HG03097 (cell line): ENCODE data around the gene IGSF9.

Source experiments
- ATAC-seq: cut with Tn5 transposase; IDR thresholded peaks from one replicate; pipeline ENCODE4 v1.9.1; 2021; ENCODE audit not compliant: unreplicated experiment, low FRiP score

IGSF9 gene

GRCh38 chr1:159977364-159978106 lies 32.1 kb upstream of the IGSF9 start:
- ATAC-seq, result no peak

GRCh38 chr1:159974350-159974965 lies 29.0 kb upstream of the IGSF9 start:
- no peak for ATAC-seq

DNA sequence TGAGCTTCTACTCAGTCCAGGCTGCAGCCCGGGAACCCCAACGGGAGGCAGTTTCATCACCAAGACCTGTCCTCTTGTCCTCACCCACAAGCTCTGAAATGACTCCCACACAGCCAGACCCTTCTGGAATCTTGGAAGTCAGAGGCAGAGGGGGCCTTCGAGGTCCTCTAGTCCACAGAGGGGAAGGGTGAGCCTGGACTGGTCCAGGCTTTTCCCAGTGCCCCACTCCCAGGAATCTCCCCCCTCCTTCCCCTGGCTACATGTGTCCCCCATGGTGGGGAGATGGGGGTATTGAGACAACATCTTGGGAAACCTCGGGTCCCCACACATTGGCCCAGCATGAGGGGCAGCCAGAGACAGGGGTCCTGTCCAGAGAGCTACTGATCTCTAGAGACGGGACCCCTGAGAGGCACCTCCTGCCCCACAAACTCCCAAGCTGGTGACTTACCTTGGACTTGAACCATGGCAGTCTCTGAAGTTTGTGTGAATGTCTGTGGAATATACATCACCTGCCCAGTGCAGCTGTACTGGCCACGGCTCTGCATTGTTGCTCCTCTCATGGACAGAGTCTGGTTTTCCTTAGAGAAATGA lies 28.0 kb upstream of the IGSF9 start:
- ATAC-seq, result no peak

DNA sequence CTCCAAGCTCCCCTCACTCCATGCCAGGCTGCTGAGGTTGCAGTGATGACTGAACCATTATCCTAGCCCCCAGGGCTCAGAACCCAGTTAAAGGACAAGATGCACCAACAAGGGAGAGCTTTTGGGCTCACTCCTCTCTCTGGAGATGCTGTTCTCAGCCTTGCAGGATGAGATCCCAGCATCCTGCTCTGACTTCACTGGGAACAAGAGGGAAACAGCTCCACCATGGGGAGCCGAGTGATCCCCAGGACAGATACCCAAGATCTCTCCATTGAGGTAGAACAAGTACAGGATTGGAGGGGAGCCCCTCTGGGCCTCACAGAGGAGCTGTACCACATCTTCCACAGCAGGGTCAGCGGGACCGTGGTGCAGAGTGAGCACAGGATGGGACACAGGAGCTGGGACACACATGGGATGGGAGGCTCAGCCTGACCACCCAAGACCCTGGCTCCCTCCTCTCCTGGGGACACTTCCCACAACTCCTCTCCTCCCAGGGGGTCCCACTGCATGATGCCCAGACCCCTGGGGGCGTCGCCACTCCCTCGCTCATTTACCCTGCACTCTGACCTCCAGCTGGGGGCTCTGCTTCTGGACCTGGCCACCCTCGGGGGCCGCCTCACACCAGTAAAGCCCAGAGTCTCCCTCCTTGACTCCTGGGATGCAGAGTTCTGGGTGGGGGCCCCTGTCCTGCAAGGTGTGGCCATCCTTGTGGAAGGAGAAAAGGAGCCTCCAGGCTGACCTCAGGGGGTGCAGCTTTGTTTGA lies 27.2 kb upstream of the IGSF9 start:
- no peak for ATAC-seq

- no peak for ATAC-seq
These were observed 25.5 kb upstream of the IGSF9 start for GRCh38 chr1:159970932-159971342.

- ATAC-seq, result no peak
These were observed 23.5 kb upstream of the IGSF9 start for GRCh38 chr1:159968901-159969300.

GRCh38 chr1:159965263-159965662 lies 19.9 kb upstream of the IGSF9 start:
- no peak for ATAC-seq

DNA sequence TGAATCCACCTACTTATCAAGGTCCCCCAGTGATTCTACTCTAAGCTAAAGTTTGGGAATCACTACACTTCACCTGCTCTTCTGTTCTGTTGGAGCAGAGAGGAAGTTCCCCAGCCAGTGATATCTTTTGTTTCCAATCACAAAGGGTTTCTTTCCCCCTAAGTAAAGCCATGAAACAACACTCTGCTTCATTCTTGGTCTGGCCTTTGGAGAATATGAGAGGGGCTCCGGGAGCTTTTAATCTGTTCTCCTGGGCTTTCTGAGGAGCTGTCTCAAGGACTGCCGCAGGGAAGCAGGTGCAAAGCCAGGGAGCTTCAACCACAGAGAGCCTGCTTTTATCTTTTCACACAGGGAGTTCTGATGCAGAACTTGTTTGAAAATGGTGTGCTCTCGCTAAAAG lies 18.7 kb upstream of the IGSF9 start:
- ATAC-seq, result no peak

GRCh38 chr1:159962176-159962575 lies 16.8 kb upstream of the IGSF9 start:
- no peak for ATAC-seq

DNA sequence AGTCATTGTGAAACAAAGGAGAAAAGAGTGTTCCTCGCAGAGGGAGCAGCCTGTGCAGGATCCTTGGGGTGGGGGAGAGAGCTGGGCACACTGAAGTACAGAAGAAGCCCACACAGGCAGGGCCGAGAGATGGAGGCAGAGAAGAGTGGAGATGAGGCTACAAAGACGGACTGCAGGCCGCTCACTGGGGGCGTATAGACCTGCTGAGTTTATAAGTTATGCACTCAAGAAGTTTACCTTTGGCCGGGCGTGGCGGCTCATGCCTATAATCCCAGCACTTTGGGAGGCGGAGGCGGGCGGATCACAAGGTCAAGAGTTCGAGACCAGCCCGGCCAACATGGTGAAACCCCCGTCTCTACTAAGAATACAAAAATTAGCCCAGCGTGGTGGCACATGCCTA lies 16.2 kb upstream of the IGSF9 start:
- no peak for ATAC-seq

DNA sequence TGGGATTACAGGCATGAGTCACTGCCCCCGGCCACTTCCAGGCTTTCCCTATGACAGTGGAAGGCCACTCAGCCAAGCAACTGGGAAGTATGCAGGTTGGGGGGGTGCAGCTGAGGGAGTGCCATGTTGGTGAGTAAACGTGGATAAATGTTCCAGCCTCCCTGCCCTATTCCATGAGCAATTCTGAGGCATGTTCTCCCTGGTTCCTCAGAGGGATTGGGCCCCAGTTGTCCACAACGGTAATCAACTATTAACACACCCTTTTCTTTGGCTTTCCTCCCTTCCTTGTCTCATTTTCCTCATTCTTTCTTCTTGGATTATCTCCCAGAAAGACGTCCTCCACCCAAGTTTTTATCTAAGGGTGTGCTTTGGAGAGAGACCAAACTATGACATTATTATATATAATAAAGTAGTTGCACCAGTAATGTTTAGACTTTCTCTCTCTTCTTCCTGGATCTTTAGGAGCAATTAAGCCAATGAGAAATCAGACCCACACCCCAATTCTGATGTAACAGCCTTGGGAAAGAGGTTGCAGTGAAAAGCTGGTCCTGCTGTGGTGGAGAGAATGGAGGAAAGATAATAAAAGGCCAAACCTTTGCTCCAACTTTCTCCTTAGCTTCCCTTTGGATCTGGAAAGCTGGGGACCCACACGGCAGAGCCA lies 15.4 kb upstream of the IGSF9 start:
- no peak for ATAC-seq

GRCh38 chr1:159959451-159959850 lies 14.0 kb upstream of the IGSF9 start:
- ATAC-seq, result no peak

DNA sequence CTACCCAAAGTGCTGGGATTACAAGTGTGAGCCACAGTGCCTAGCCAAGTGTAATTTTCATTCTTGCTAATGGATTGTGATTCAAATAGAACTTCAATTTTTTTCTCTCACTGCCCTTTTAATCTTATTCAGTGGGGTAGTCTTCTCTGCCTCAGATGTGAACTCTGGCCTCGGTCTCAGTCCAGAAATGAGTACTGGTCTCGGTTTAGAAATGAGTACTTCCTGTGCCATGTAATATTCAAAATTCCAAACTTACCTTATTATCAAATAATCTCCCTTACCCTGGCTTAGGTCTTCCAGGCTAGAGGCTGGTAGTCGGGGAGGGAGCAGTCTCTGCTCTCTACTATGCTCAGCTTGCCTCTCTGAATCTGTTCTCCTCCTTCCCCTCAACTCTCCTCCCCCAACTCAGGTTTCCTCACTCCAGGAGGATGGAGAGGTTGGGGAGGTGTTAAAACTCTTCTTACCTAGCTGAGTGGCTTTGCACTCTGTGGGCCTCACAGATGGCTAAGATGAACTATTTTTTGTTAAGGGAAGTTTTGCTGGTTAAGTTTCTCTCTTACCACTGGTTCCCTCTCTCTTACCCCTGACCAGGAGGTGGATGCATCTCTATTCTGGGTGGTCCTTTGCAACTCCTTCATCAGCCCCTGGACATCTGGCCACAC lies 13.4 kb upstream of the IGSF9 start:
- no peak for ATAC-seq

DNA sequence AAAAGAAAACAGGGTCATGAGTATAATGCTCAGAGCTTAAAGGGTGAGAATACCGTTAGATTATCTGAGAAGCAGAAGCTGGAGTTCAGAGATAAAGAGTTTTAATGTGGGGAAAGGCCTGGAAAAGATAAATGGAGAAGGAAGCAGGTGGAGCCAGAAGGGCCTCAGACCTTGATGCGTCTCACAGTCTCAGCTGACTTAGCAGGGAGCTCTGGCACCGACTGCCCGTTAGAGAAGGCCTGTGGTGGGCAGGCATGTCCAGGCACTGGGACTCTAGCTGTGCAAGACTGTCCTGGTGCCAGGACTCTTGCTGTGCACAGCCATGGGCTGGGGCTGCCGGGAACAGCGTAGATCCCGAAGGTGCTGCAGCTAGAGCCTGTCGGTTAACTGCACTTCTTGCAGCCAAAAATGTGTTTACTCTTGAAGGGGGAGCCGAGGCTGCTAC lies 12.4 kb upstream of the IGSF9 start:
- no peak for ATAC-seq

DNA sequence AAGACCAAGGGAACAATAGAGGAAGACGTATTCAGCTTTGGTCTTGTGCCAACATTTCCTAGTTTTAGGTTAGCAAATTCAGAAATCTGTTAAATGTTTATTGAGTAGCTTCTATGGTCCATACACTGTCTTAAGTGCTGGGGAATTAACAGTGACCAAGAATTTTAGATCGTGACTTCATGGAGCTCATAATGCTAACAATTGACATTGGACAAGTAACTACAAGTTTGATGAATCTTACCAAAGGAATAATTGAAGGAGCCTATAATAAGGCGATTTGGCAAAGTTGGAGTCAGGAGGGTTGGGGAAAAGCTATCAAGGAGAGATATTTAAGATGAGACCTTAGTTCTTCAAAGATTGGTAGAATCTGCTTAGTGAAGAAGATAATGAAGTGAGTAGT lies 10.0 kb upstream of the IGSF9 start:
- no peak for ATAC-seq

- ATAC-seq, result no peak
These were observed 8.4 kb upstream of the IGSF9 start, which contains the start of gene SLAMF9 for GRCh38 chr1:159953536-159954515. Gene SLAMF9, minus strand, starts transcription at chr1:159954237. Its CDS starts 100 bp downstream, at chr1:159954137.

DNA sequence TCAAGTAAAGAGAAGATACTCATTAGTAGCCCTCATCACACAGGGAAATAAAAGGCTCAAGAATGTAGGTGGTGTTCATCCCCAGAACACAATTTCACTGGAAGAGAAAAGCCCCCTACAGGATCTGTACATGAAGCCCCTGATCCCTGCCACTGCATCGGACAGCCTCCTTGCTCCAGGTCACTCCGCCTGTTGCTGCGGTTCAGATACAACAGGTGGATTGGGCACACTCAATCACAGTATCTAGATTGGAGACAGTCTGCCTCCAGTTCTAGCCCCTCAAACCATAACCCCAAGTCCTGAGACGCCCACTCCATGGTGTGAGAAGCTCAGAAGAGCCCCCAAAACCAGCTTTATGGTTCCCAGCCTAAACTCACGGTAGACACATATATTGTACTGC lies 7.5 kb upstream of the IGSF9 start:
- ATAC-seq, result no peak

- ATAC-seq, result no peak
These were observed 6.1 kb upstream of the IGSF9 start for GRCh38 chr1:159951551-159951950.

DNA sequence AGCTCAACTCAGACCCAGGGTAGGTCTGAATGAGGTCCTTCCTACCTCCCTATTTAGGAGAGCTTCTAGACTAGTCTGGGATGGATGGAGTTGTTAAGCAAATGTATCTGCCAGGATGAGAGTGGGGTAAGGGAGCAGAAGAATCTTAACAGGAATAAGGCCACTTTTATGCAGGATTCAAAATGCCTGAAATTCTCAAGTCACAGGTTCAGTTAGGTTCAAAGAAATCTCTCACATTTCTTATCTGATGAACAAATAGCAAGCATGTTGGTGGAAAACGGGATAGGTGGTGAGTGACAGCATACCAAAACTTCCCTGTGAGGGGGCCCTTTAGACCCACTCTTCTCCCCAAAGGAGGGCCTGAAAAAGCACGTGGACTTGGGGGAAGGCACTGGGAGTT lies 5.6 kb upstream of the IGSF9 start:
- ATAC-seq, result no peak
